ENCODE data around the gene ATF7IP.

- no peak for TF ChIP-seq CTCF (IDR thresholded peaks at IDR 0.05)
- TF ChIP-seq, protein P1, sequence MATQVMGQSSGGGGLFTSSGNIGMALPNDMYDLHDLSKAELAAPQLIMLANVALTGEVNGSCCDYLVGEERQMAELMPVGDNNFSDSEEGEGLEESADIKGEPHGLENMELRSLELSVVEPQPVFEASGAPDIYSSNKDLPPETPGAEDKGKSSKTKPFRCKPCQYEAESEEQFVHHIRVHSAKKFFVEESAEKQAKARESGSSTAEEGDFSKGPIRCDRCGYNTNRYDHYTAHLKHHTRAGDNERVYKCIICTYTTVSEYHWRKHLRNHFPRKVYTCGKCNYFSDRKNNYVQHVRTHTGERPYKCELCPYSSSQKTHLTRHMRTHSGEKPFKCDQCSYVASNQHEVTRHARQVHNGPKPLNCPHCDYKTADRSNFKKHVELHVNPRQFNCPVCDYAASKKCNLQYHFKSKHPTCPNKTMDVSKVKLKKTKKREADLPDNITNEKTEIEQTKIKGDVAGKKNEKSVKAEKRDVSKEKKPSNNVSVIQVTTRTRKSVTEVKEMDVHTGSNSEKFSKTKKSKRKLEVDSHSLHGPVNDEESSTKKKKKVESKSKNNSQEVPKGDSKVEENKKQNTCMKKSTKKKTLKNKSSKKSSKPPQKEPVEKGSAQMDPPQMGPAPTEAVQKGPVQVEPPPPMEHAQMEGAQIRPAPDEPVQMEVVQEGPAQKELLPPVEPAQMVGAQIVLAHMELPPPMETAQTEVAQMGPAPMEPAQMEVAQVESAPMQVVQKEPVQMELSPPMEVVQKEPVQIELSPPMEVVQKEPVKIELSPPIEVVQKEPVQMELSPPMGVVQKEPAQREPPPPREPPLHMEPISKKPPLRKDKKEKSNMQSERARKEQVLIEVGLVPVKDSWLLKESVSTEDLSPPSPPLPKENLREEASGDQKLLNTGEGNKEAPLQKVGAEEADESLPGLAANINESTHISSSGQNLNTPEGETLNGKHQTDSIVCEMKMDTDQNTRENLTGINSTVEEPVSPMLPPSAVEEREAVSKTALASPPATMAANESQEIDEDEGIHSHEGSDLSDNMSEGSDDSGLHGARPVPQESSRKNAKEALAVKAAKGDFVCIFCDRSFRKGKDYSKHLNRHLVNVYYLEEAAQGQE (IDR thresholded peaks at IDR 0.05; ENCODE audit: insufficient read depth in 1 of 2, low read depth in 2 of 2, low read length in 1 of 2), result no peak
- no peak for TF ChIP-seq POLR2AphosphoS5 (IDR thresholded peaks at IDR 0.05; ENCODE audit: low read depth, low read length)
Observed at GRCh38 chr12:14340371-14340770, 25.1 kb upstream of the ATF7IP start.
